Mammary epithelial cell (primary cell): ENCODE measurements around the gene IGSF23.

Source experiments
- CTCF ChIP-seq, 2 donors: IDR thresholded peaks in 1 of 2; conservative IDR thresholded peaks in 1 of 2; 2 replicates each; pipeline ENCODE4 v1.5.1; 2011 to 2012; ENCODE audit warnings: inconsistent platforms in 2 of 2, low read length in 2 of 2, mild to moderate bottlenecking in 2 of 2, control low read depth in 1 of 2, low read depth in 1 of 2; ENCODE audit not compliant: insufficient read depth in 1 of 2; ENCODE audit errors: extremely low read depth in 1 of 2
- EZH2 ChIP-seq: IDR thresholded peaks from 2 replicates; pipeline ENCODE4 v1.6.1; 2012; ENCODE audit warnings: low read length, inconsistent platforms, borderline replicate concordance

- TF ChIP-seq EZH2 (no peak), CTCF (conservative IDR thresholded peaks at IDR 0.05 in 1 of 2, IDR thresholded peaks at IDR 0.05 in 1 of 2; ENCODE audit: extremely low read depth in 1 of 2, insufficient read depth in 1 of 2, low read depth in 1 of 2, low read length in 2 of 2) (no peak)
Observed at GRCh38 chr19:44615863-44616247, 2.5 kb downstream of the IGSF23 start.
